ENCODE data around the gene ADK. TPM values are rescaled to one million over a fixed set of nuclear protein-coding genes. Genes with fewer than 3 reads are reported as not detected.
"Not testable (repeated sequence)": the region's sequence is repeated elsewhere in the genome, so short reads cannot be mapped to it uniquely, and the experiment has no call there.

ADK gene
- total and polyA plus RNA-seq, 11 donors, result 20.8 to 55.5 (median 39.8) TPM

GRCh38 chr10:74187237-74187636 lies 36.2 kb downstream of the ADK start:
- no peak overlapping the region for H3K27ac ChIP-seq
- H3K4me1 ChIP-seq, result peaks cover 0 to 18% (median 6%) of the 10 kb centered on the region in 12 donors
- H3K4me3 ChIP-seq, result no peak overlapping the region
- TF ChIP-seq, protein P1, sequence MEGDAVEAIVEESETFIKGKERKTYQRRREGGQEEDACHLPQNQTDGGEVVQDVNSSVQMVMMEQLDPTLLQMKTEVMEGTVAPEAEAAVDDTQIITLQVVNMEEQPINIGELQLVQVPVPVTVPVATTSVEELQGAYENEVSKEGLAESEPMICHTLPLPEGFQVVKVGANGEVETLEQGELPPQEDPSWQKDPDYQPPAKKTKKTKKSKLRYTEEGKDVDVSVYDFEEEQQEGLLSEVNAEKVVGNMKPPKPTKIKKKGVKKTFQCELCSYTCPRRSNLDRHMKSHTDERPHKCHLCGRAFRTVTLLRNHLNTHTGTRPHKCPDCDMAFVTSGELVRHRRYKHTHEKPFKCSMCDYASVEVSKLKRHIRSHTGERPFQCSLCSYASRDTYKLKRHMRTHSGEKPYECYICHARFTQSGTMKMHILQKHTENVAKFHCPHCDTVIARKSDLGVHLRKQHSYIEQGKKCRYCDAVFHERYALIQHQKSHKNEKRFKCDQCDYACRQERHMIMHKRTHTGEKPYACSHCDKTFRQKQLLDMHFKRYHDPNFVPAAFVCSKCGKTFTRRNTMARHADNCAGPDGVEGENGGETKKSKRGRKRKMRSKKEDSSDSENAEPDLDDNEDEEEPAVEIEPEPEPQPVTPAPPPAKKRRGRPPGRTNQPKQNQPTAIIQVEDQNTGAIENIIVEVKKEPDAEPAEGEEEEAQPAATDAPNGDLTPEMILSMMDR (IDR thresholded peaks at IDR 0.05), result no peak
- TF ChIP-seq POLR2A (IDR thresholded peaks at IDR 0.05), result no peak
- H3K9me3 ChIP-seq, result no peaks in the 10 kb centered on the region
- no peak for DNase-seq
- WGBS, 4 donors, result 84 to 97% (median 91%) methylated on average over 1 of the region's 1 CpG
- no peaks in the 10 kb centered on the region for H3K27me3 ChIP-seq
- no peak for ATAC-seq
- H3K36me3 ChIP-seq, result no peaks in the 10 kb centered on the region
- intact Hi-C loops (cut with DNase I), result no loop called here

DNA sequence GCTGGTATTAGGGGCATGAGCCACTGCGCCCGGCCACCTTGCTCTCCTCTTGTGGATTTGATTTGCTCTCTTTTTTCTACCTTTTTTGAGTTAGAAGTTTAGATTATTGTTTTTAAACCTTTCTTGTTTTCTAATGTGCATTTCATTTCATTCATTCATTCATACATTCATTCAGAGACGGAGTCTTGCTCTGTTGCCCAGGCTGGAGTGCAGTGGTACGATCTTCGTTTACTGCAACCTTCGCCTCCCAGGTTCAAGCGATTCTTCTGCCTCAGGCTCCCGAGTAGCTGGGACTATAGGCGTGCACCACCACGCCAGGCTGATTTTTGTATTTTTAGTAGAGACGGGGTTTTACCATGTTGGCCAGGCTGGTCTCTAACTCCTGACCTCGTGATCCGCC lies 37.6 kb downstream of the ADK start:
- DNase-seq; ATAC-seq; H3K27ac ChIP-seq; H3K36me3 ChIP-seq; intact Hi-C loops (cut with DNase I); H3K9me3 ChIP-seq; H3K27me3 ChIP-seq; H3K4me3 ChIP-seq: not testable (repeated sequence)
- H3K4me1 ChIP-seq, result peaks cover 0 to 18% (median 6%) of the 10 kb centered on the region in 12 donors
- WGBS, 4 donors, result 97 to 99% (median 98%) methylated on average over 13 of the region's 13 CpGs

DNA sequence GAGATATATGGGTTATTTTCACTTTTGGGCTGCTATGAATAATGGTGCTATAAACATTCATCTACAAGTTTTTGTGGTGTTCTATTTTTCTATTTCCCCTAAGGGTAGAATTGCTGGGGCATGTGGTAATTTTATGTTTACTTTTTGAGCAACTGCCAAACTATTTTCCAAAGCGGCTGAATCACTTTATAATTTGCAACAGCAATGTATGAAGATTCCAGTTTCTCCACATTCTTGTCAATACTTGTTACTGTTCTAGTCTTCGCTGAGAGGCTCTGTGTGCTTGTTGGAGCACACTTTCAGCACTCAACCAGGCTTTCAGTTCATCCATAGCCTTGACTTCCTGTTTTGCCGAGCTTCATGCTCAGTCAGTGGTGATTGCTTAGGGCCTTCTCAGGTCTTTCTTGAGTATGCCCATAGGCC lies 39.0 kb downstream of the ADK start:
- Histone ChIP-seq H3K27me3 (no peaks in the 10 kb centered on the region), H3K4me1 (peaks cover 0 to 18% (median 6%) of the 10 kb centered on the region in 12 donors), H3K4me3 (peak overlapping the region in 1 of 12 donors; percentile 10), H3K27ac (peak overlapping the region in 7 of 12 donors; percentile 34 to 76 (median 39)), H3K36me3 (no peaks in the 10 kb centered on the region), H3K9me3 (no peaks in the 10 kb centered on the region)
- intact Hi-C loops (cut with DNase I), result no loop called here
- ATAC-seq (peak in 3 of 4 donors; percentile 37 to 54 (median 51)), DNase-seq (no peak)
- TF ChIP-seq, protein P1 (IDR thresholded peaks at IDR 0.05), result no peak
- no peak for TF ChIP-seq POLR2A (IDR thresholded peaks at IDR 0.05)
- 44 to 47% (median 46%) methylated on average over 3 of the region's 3 CpGs for WGBS, 4 donors

- ATAC-seq, result no peak
- no peaks in the 10 kb centered on the region for H3K27me3 ChIP-seq
- H3K4me3 ChIP-seq, result peak overlapping the region in 1 of 12 donors; percentile 10
- H3K36me3 ChIP-seq, result no peaks in the 10 kb centered on the region
- no peaks in the 10 kb centered on the region for H3K9me3 ChIP-seq
- TF ChIP-seq, protein P1 (IDR thresholded peaks at IDR 0.05), result no peak
- TF ChIP-seq POLR2A (IDR thresholded peaks at IDR 0.05), result no peak
- peak overlapping the region in 7 of 12 donors; percentile 34 to 76 (median 39) for H3K27ac ChIP-seq
- no peak for DNase-seq
- intact Hi-C loops (cut with DNase I), result no loop called here
- peaks cover 0 to 19% (median 6%) of the 10 kb centered on the region in 12 donors for H3K4me1 ChIP-seq
These were observed 39.5 kb downstream of the ADK start for GRCh38 chr10:74190494-74190893.

DNA sequence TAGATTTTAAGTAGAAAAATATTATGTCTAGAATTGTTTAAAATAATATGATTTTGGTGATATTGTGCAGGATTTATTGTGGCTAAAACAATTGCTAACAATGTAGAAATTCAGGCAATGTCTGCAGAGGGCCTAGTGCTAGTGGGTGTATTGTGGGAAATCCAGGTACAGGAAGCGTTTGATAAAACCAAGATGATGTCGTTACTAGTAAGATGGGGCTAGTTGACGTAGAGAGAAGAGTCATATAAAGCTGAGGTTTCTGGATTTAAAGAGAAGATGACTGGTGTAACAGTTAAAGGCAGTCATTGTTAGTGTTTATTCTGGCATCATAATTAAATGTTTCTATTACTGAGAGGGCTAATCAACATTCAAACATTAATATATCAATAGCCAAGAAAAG lies 43.5 kb downstream of the ADK start:
- Histone ChIP-seq H3K36me3 (no peaks in the 10 kb centered on the region), H3K27me3 (no peaks in the 10 kb centered on the region), H3K9me3 (peaks cover 0 to 3% (median 0%) of the 10 kb centered on the region in 12 donors), H3K27ac (no peak overlapping the region), H3K4me3 (no peak overlapping the region), H3K4me1 (peaks cover 0 to 19% (median 6%) of the 10 kb centered on the region in 12 donors)
- WGBS, 4 donors, result 69 to 76% (median 72%) methylated on average over 3 of the region's 3 CpGs
- no peak for TF ChIP-seq POLR2A (IDR thresholded peaks at IDR 0.05)
- TF ChIP-seq, protein P1 (IDR thresholded peaks at IDR 0.05), result no peak
- DNase-seq, result no peak
- no peak for ATAC-seq
- intact Hi-C loops (cut with DNase I), result no loop called here

All from heart left ventricle (tissue), 16 donors.